Measurements from ENCODE around the gene CACNA1I. TPM values are rescaled to one million over a fixed set of nuclear protein-coding genes. Genes with fewer than 3 reads are reported as not detected.

Gene CACNA1I
- total and polyA plus RNA-seq, 2 experiments from 2014 or later: 0.04 to 0.24 TPM

DNA sequence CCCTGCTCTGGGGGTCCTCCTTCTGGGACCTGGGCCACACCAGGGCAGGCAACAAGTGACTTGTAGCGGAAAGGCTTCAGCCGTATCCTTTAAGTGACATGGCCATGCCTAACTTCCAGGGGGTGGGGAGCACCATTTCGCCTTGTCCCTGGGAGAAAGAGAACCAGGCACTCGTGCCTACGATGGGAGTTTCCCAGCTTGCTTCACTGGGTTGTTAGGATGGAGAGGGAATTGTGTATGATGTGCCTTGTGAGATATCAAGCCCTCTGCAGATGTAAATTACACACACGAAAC, 151.4 kb downstream of the CACNA1I start:
- H3K9me3 ChIP-seq (ENCODE audit: low read depth): no peaks in the 10 kb centered on the region
- TF ChIP-seq, protein P1, sequence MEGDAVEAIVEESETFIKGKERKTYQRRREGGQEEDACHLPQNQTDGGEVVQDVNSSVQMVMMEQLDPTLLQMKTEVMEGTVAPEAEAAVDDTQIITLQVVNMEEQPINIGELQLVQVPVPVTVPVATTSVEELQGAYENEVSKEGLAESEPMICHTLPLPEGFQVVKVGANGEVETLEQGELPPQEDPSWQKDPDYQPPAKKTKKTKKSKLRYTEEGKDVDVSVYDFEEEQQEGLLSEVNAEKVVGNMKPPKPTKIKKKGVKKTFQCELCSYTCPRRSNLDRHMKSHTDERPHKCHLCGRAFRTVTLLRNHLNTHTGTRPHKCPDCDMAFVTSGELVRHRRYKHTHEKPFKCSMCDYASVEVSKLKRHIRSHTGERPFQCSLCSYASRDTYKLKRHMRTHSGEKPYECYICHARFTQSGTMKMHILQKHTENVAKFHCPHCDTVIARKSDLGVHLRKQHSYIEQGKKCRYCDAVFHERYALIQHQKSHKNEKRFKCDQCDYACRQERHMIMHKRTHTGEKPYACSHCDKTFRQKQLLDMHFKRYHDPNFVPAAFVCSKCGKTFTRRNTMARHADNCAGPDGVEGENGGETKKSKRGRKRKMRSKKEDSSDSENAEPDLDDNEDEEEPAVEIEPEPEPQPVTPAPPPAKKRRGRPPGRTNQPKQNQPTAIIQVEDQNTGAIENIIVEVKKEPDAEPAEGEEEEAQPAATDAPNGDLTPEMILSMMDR (IDR thresholded peaks at IDR 0.05; ENCODE audit: low read depth, low read length): no peak
- no peak for DNase-seq (ENCODE audit: low read depth in 1 of 2, low spot score in 1 of 2)
- H3K27me3 ChIP-seq: no peaks in the 10 kb centered on the region
- no peaks in the 10 kb centered on the region for H3K36me3 ChIP-seq
- no peak overlapping the region for H3K4me3 ChIP-seq
- peaks cover 8% of the 10 kb centered on the region for H3K4me1 ChIP-seq (ENCODE audit: low read depth)
- no peak overlapping the region for H3K27ac ChIP-seq

DNA sequence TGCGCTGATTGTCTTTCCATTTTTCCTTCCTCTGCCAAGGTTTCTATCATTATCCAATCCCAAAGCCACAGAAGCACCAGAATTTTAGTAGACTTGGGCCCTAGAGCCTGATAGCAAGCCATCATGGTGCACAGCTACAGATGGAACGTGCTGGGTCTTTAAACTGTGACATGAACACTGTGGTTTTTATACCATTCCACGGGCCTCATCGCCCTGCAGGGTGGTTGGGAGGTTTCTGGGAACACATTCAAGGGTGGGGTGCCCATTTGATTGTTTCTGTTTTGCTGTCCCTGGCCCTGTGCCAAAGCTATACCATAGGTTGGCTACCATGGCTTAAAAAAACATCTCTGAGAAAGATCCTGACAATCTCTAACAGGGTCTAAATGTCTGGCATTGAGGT, 151.9 kb downstream of the CACNA1I start:
- Histone ChIP-seq H3K27me3 (peaks cover 4% of the 10 kb centered on the region), H3K9me3 (ENCODE audit: low read depth) (no peaks in the 10 kb centered on the region), H3K27ac (no peak overlapping the region), H3K4me1 (ENCODE audit: low read depth) (peaks cover 8% of the 10 kb centered on the region), H3K4me3 (no peak overlapping the region), H3K36me3 (no peaks in the 10 kb centered on the region)
- TF ChIP-seq, protein P1 (IDR thresholded peaks at IDR 0.05; ENCODE audit: low read depth, low read length): no peak
- DNase-seq (ENCODE audit: low read depth in 1 of 2, low spot score in 1 of 2): no peak

DNA sequence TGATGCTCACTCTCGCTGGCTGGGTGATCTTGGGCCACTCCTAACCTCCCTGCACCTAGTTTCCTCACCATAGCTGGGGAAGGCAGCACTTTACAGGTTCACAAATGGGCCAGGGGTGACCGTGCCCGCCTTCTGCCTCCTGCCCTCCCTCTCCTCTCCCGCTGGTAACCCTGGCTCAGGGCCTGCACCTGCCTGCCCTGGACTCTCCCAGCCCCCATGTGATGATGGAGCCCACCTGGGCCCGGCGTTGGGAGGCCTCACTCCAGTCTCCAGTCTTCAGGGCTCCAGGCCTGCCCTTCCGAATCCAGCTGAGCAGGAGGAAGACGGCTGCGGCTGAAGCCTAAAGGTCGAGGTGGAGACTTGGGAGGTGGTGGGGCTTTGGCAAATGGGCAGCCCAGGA, 152.9 kb downstream of the CACNA1I start:
- H3K27ac ChIP-seq: no peak overlapping the region
- TF ChIP-seq, protein P1 (IDR thresholded peaks at IDR 0.05; ENCODE audit: low read depth, low read length): no peak
- no peak overlapping the region for H3K4me3 ChIP-seq
- no peaks in the 10 kb centered on the region for H3K9me3 ChIP-seq (ENCODE audit: low read depth)
- H3K4me1 ChIP-seq (ENCODE audit: low read depth): peaks cover 8% of the 10 kb centered on the region
- H3K36me3 ChIP-seq: no peaks in the 10 kb centered on the region
- peaks cover 4% of the 10 kb centered on the region for H3K27me3 ChIP-seq
- no peak for DNase-seq (ENCODE audit: low read depth in 1 of 2, low spot score in 1 of 2)

GRCh38 chr22:39723899-39724351, 153.4 kb downstream of the CACNA1I start:
- Histone ChIP-seq H3K27ac (no peak overlapping the region), H3K4me1 (ENCODE audit: low read depth) (peaks cover 8% of the 10 kb centered on the region), H3K9me3 (ENCODE audit: low read depth) (no peaks in the 10 kb centered on the region), H3K27me3 (peaks cover 4% of the 10 kb centered on the region), H3K4me3 (no peak overlapping the region), H3K36me3 (no peaks in the 10 kb centered on the region)
- TF ChIP-seq, protein P1 (IDR thresholded peaks at IDR 0.05; ENCODE audit: low read depth, low read length): no peak
- DNase-seq (ENCODE audit: low read depth in 1 of 2, low spot score in 1 of 2): peak in 1 of 2 donors; percentile 85

DNA sequence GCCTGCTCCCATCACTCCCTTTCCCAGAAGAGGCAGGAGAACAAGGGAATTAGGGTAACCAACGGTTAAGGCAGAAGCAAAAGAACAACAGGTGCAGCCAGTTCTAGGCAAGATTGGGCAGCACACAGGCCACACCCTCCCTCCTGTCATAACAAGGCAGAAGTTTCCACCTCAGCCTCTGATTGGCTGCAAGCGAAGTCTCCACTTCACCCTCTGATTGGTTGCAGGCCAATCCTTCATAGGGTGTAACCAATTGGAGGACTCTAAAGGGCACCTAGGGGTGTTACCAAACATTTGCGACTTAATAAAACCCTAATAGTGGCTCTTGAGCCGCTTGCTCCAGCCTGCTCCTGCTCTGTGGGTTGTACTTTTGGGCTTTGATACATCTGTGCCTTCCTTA, 153.8 kb downstream of the CACNA1I start:
- Histone ChIP-seq H3K9me3 (ENCODE audit: low read depth) (no peaks in the 10 kb centered on the region), H3K27me3 (peaks cover 4% of the 10 kb centered on the region), H3K4me3 (no peak overlapping the region), H3K27ac (no peak overlapping the region), H3K4me1 (ENCODE audit: low read depth) (peaks cover 8% of the 10 kb centered on the region), H3K36me3 (no peaks in the 10 kb centered on the region)
- DNase-seq (ENCODE audit: low read depth in 1 of 2, low spot score in 1 of 2): no peak
- TF ChIP-seq, protein P1 (IDR thresholded peaks at IDR 0.05; ENCODE audit: low read depth, low read length): no peak

GRCh38 chr22:39724857-39725256, 154.3 kb downstream of the CACNA1I start:
- no peaks in the 10 kb centered on the region for H3K9me3 ChIP-seq (ENCODE audit: low read depth)
- no peaks in the 10 kb centered on the region for H3K36me3 ChIP-seq
- no peak overlapping the region for H3K4me3 ChIP-seq
- peaks cover 7% of the 10 kb centered on the region for H3K4me1 ChIP-seq (ENCODE audit: low read depth)
- no peak for DNase-seq (ENCODE audit: low read depth in 1 of 2, low spot score in 1 of 2)
- peaks cover 4% of the 10 kb centered on the region for H3K27me3 ChIP-seq
- H3K27ac ChIP-seq: no peak overlapping the region
- TF ChIP-seq, protein P1 (IDR thresholded peaks at IDR 0.05; ENCODE audit: low read depth, low read length): no peak

Data from cardiac muscle cell (in vitro differentiated cells and primary cell).